SK-N-SH (cell line): ENCODE results near the gene WDR33. TPM values are rescaled to one million over a fixed set of nuclear protein-coding genes. Genes with fewer than 3 reads are reported as not detected.

Experiments used
- CTCF ChIA-PET: fragments of 300-600, 350-600 bp; formaldehyde crosslinking; extraction: SDS; loops from one replicate; lab custom pipeline; 2021; lab: Yijun Ruan, JAX
- POLR2A ChIA-PET: fragments of 350-600 bp; sonication (Branson Sonifier 250); formaldehyde crosslinking; extraction: SDS; loops from one replicate; lab custom pipeline; 2020; ENCODE audit warnings: antibody characterized with exemption, inconsistent platforms; lab: Yijun Ruan, JAX
- DNase-seq: peaks from one replicate; pipeline ENCODE4 v3.0.0; 2012
- H2AFZ ChIP-seq: fragments of 200-600 bp; sonication (generic); 2 replicates; pipeline ENCODE4 v1.8.1; 2016; ENCODE audit warnings: antibody characterized with exemption, mild to moderate bottlenecking, low read depth
- H3F3A ChIP-seq: fragments of 200-600 bp; sonication (generic); replicated peaks from 2 replicates; pipeline ENCODE3; 2016; ENCODE audit warnings: antibody characterized with exemption, mild to moderate bottlenecking; ENCODE audit not compliant: insufficient read depth
- H3K27ac ChIP-seq, 2 experiments: fragments of 200-500 bp in 1 of 2; fragments of 200-600 bp in 1 of 2; sonication (Bioruptor generic) in 1 of 2; sonication (generic), shearing (Covaris generic) in 1 of 2; 2 replicates each; pipeline versions ENCODE4 v1.5.1 to v1.6.1; 2014 to 2016; ENCODE audit warnings: low read depth in 2 of 2, inconsistent platforms in 1 of 2, low read length in 1 of 2, mild to moderate bottlenecking in 1 of 2, mixed read lengths in 1 of 2
- H3K27me3 ChIP-seq: fragments of 200-600 bp; sonication (generic), shearing (Covaris generic); 2 replicates; pipeline ENCODE4 v1.6.1; 2016; ENCODE audit warnings: mixed run types; ENCODE audit not compliant: insufficient read depth
- H3K36me3 ChIP-seq, 2 experiments: fragments of 200-500 bp in 1 of 2; fragments of 200-600 bp in 1 of 2; sonication (Bioruptor generic) in 1 of 2; sonication (generic) in 1 of 2; replicated peaks in 1 of 2; 2 replicates each; pipeline versions ENCODE3 to v1.5.1; 2014 to 2016; ENCODE audit warnings: low read length in 1 of 2, mild to moderate bottlenecking in 1 of 2; ENCODE audit not compliant: insufficient read depth in 2 of 2, control insufficient read depth in 1 of 2
- H3K4me1 ChIP-seq, 2 experiments: fragments of 200-500 bp in 1 of 2; fragments of 200-600 bp in 1 of 2; sonication (Bioruptor generic) in 1 of 2; sonication (generic), shearing (Covaris generic) in 1 of 2; 2 replicates each; pipeline versions ENCODE4 v1.5.1 to v1.6.1; 2014 to 2016; ENCODE audit warnings: low read depth in 1 of 2, low read length in 1 of 2, mixed run types in 1 of 2; ENCODE audit not compliant: insufficient read depth in 2 of 2, control insufficient read depth in 1 of 2
- H3K4me2 ChIP-seq: fragments of 200-600 bp; sonication (generic), shearing (Covaris generic); 2 replicates; pipeline ENCODE4 v1.6.1; 2017; ENCODE audit warnings: mixed run types
- H3K4me3 ChIP-seq, 2 experiments: fragments of 200-500 bp in 1 of 2; fragments of 200-600 bp in 1 of 2; sonication (Bioruptor generic) in 1 of 2; sonication (generic), shearing (Covaris generic) in 1 of 2; 2 replicates each; pipeline versions ENCODE4 v1.5.1 to v1.8.1; 2014 to 2016; ENCODE audit warnings: low read depth in 2 of 2, inconsistent platforms in 1 of 2, low read length in 1 of 2, mild to moderate bottlenecking in 1 of 2, mixed read lengths in 1 of 2, moderate library complexity in 1 of 2
- H3K79me2 ChIP-seq: fragments of 200-600 bp; sonication (generic); 2 replicates; pipeline ENCODE4 v1.8.1; 2017; ENCODE audit warnings: mild to moderate bottlenecking; ENCODE audit not compliant: insufficient read depth
- H3K9ac ChIP-seq: fragments of 200-600 bp; sonication (generic); 2 replicates; pipeline ENCODE4 v1.6.1; 2017; ENCODE audit warnings: mixed run types
- H3K9me2 ChIP-seq: fragments of 200-600 bp; sonication (generic); 2 replicates; pipeline ENCODE4 v1.6.1; 2017; ENCODE audit warnings: mixed run types
- H3K9me3 ChIP-seq: fragments of 200-600 bp; sonication (generic); 2 replicates; pipeline ENCODE4 v1.6.1; 2017; ENCODE audit warnings: mixed run types, mild to moderate bottlenecking, moderate library complexity
- H4K20me1 ChIP-seq: fragments of 200-600 bp; sonication (generic); 2 replicates; pipeline ENCODE4 v1.6.1; 2017; ENCODE audit warnings: mild to moderate bottlenecking, mixed run types; ENCODE audit not compliant: insufficient read depth
- ELF1 ChIP-seq: IDR thresholded peaks from 2 replicates; pipeline ENCODE4 v1.4.0; 2012
- FOXJ3 ChIP-seq: sonication (generic); formaldehyde crosslinking; IDR thresholded peaks from 2 replicates; pipeline ENCODE4 v1.5.1; 2020; ENCODE audit warnings: mild to moderate bottlenecking, missing genetic modification reagents
- IRF3 ChIP-seq: fragments of 150-350 bp; IDR thresholded peaks from 2 replicates; pipeline ENCODE4 v1.6.1; 2016; ENCODE audit warnings: mild to moderate bottlenecking, low read depth, low read length
- MAX ChIP-seq: IDR thresholded peaks from 2 replicates; pipeline ENCODE4 v1.4.0; 2012; ENCODE audit warnings: low read depth
- MEF2A ChIP-seq: IDR thresholded peaks from 2 replicates; pipeline ENCODE4 v1.4.0; 2012; ENCODE audit warnings: low read depth, borderline replicate concordance
- NFIC ChIP-seq: IDR thresholded peaks from 2 replicates; pipeline ENCODE4 v1.4.0; 2012; ENCODE audit warnings: borderline replicate concordance
- POLR2AphosphoS5 ChIP-seq: IDR thresholded peaks from 2 replicates; pipeline ENCODE4 v1.6.1; 2012; ENCODE audit warnings: low read depth, low read length
- RCOR1 ChIP-seq: fragments of 150-350 bp; IDR thresholded peaks from 2 replicates; pipeline ENCODE4 v1.6.1; 2017; ENCODE audit warnings: antibody characterized with exemption, low read length
- REST ChIP-seq: IDR thresholded peaks from 2 replicates; pipeline ENCODE4 v1.6.1; 2012; ENCODE audit warnings: mild to moderate bottlenecking, low read depth, low read length, moderate library complexity
- TCF12 ChIP-seq: IDR thresholded peaks from 2 replicates; pipeline ENCODE4 v1.4.0; 2012
- USF1 ChIP-seq: IDR thresholded peaks from 2 replicates; pipeline ENCODE4 v1.4.0; 2012; ENCODE audit warnings: low read depth, borderline replicate concordance
- YY1 ChIP-seq: IDR thresholded peaks from 2 replicates; pipeline ENCODE4 v1.4.0; 2012; ENCODE audit warnings: low read depth, mild to moderate bottlenecking
- ZBTB33 ChIP-seq: IDR thresholded peaks from 2 replicates; pipeline ENCODE4 v1.4.0; 2012; ENCODE audit warnings: low read depth, borderline replicate concordance
- WGBS: methylation state at CpG from one replicate; pipeline ENCODE4 v1.1.6; 2017; ENCODE audit warnings: low lambda C conversion rate; 5-methylcytosine and 5-hydroxymethylcytosine counted together
- polyA plus RNA-seq, 3 experiments: library from polyadenylated mRNA; depleted of rRNA; stranded (reverse); fragments of >200 nt; gene quantifications; 2 replicates each; pipeline ENCODE4 v1.2.3, GENCODE V29; 2012
- TF ChIP-seq, protein P1 (sequence below): fragments of 150-350 bp; IDR thresholded peaks from 2 replicates; pipeline ENCODE4 v1.6.1; 2017; ENCODE audit warnings: antibody characterized with exemption, low read length, low read depth, borderline replicate concordance
- TF ChIP-seq, protein P2 (sequence below): IDR thresholded peaks from 2 replicates; pipeline ENCODE4; 2012

The WDR33 gene
- polyA plus RNA-seq, 1 of the 3 experiments (the other 2 are of a cell fraction): 12.4 TPM

- TF ChIP-seq REST (no peak), MEF2A (no peak), YY1 (no peak)
- TF ChIP-seq, protein P1, sequence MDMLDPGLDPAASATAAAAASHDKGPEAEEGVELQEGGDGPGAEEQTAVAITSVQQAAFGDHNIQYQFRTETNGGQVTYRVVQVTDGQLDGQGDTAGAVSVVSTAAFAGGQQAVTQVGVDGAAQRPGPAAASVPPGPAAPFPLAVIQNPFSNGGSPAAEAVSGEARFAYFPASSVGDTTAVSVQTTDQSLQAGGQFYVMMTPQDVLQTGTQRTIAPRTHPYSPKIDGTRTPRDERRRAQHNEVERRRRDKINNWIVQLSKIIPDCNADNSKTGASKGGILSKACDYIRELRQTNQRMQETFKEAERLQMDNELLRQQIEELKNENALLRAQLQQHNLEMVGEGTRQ: no peak
Observed at GRCh38 chr2:127763776-127764175, 47.2 kb downstream of the WDR33 start (continued).

DNA sequence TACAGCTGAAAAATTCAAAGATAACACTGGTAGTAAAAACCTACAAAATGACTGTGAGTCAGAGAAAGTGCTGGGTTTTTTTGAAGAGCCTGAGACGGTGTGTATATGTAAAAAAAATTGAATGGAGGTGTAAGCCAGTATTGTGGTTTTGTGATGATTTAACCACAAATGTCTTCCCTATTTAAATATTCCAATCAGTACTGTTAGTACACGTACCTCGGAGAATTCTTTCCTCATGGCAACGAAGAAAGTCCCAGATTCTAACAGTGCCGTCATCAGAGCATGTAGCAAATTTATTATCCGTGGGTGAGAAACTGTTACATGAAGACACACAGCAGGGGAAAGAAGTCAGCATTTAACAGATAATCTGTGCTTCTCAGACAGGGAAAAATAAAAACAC is 48.1 kb downstream of the WDR33 start:
- Histone ChIP-seq H3K4me2 (no peak overlapping the region), H3F3A (peaks cover 6% of the 10 kb centered on the region), H3K79me2 (peaks cover 22% of the 10 kb centered on the region; the same call in 1 of the 2 replicates), H3K9me2 (no peaks in the 10 kb centered on the region), H3K4me3 (no peak overlapping the region), H2AFZ (no peak overlapping the region), H3K4me1 (no peaks in the 10 kb centered on the region), H3K27me3 (no peaks in the 10 kb centered on the region), H3K27ac (no peak overlapping the region), H3K9ac (no peak overlapping the region), H3K36me3 (peaks cover 72 to 79% of the 10 kb centered on the region in 2 experiments), H4K20me1 (no peaks in the 10 kb centered on the region), H3K9me3 (no peaks in the 10 kb centered on the region)
- TF ChIP-seq MAX (no peak), ELF1 (no peak), NFIC (no peak), ZBTB33 (no peak), IRF3 (no peak), TCF12 (no peak), RCOR1 (no peak), POLR2AphosphoS5 (no peak), USF1 (no peak), FOXJ3 (CRISPR knock-in tag) (no peak)
- TF ChIP-seq, protein P2, sequence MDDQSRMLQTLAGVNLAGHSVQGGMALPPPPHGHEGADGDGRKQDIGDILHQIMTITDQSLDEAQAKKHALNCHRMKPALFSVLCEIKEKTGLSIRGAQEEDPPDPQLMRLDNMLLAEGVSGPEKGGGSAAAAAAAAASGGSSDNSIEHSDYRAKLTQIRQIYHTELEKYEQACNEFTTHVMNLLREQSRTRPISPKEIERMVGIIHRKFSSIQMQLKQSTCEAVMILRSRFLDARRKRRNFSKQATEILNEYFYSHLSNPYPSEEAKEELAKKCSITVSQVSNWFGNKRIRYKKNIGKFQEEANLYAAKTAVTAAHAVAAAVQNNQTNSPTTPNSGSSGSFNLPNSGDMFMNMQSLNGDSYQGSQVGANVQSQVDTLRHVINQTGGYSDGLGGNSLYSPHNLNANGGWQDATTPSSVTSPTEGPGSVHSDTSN: no peak
- ChIA-PET CTCF (no interaction called here), POLR2A (no interaction called here)
- 90% methylated on average over 6 of the region's 6 CpGs for WGBS
- no peak for DNase-seq
